DMS53 treated with DMSO at 0.1 percent for 48 hours (cell line): Measurements from ENCODE around the gene C18orf63.

ENCODE experiments used
- DNase-seq: peaks from one replicate; lab custom pipeline; 2025; ENCODE audit not compliant: unreplicated experiment; lab: John Stamatoyannopoulos, UW

Gene C18orf63

GRCh38 chr18:74402806-74403433 lies 87.3 kb downstream of the C18orf63 start:
- DNase-seq: no peak

DNA sequence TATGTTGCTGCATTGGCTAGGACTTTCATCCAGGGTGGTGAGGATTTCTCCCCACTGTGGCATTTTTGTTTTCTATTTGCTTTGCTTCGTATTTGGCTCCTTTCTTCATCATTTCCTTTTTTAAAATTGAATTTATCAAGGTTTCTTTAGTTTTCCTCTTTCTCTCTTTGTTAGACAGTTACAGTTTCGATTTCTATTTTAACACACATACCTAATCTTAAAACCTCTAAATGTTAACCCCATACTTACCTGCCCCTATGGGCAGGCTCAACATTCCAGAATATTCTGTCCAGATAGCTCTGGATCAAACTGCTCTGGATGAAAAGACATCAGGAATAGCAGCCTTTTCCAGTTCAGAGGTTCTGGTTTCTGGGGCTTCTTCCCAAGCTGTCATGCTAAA lies 92.2 kb downstream of the C18orf63 start:
- no peak for DNase-seq
